ENCODE measurements around the gene PGS1. TPM values are rescaled to one million over a fixed set of nuclear protein-coding genes. Genes with fewer than 3 reads are reported as not detected.
"Not testable (repeated sequence)": the region's sequence is repeated elsewhere in the genome, so short reads cannot be mapped to it uniquely, and the experiment has no call there.

Gene PGS1
- total RNA-seq, 2 donors from 2014 or later = 33.3 to 40.2 TPM

DNA sequence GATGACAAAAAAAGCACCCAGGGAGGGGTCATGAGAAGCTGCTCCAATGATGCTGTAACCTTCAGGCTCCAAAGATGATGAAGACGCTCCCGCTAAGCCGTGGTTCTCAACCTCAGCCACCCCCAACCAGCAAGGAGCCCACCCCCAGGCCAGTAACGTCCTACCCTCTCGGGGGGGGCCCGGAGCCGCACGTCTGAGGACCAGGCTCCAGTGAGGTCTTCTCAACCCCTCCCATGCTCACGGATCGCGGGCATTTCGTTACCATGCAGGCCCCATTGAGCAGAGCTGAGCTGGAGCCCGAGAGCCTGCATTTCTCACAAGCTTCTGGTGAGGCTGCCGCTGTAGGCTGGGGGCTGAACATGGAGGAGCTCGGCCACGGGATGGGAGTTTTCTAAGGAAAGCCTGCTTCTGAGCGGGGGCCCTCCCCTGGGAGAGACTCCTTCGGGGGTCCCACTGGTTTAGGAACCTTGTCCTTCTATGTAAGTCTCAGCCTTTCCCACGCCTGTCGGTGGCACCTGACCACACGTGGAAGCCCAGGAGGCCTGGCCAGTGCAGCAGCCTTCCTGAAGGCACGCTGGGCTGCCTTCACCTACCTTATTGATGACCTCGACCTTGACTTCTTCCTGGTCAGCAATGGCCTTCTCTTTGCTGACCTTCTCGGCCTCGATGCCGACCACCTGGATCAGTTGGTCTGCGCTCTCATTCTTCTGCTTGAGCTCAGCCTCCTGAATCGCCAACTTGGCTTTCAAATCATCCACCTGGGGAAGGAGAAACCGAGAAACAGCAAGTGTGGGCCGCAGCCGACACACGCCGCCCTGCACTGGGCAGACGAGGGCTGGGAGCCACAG lies 82.7 kb downstream of the PGS1 start:
- TF ChIP-seq, protein P1, sequence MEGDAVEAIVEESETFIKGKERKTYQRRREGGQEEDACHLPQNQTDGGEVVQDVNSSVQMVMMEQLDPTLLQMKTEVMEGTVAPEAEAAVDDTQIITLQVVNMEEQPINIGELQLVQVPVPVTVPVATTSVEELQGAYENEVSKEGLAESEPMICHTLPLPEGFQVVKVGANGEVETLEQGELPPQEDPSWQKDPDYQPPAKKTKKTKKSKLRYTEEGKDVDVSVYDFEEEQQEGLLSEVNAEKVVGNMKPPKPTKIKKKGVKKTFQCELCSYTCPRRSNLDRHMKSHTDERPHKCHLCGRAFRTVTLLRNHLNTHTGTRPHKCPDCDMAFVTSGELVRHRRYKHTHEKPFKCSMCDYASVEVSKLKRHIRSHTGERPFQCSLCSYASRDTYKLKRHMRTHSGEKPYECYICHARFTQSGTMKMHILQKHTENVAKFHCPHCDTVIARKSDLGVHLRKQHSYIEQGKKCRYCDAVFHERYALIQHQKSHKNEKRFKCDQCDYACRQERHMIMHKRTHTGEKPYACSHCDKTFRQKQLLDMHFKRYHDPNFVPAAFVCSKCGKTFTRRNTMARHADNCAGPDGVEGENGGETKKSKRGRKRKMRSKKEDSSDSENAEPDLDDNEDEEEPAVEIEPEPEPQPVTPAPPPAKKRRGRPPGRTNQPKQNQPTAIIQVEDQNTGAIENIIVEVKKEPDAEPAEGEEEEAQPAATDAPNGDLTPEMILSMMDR (IDR thresholded peaks at IDR 0.05) = no peak

DNA sequence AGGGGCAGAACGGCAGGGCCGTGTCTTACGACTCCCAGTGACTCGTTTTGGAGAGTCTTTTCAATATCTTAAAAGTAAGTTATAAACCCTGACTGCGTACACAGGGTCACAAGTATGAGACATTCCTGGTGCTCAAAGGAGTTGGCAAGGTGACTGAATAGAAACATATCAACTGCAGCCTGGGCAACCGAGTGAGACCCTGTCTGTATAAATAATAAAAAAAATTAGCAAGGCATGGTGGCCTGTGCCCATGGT lies 83.3 kb downstream of the PGS1 start:
- TF ChIP-seq, protein P1 (IDR thresholded peaks at IDR 0.05) = no peak
- no peaks in the 10 kb centered on the region for H3K4me1 ChIP-seq
- H3K9ac ChIP-seq (ENCODE audit: low read depth in 2 of 2, low read length in 2 of 2) = no peak overlapping the region
- H3K36me3 ChIP-seq = no peaks in the 10 kb centered on the region
- intact Hi-C loops (cut with DNase I) = no loop called here
- DNase-seq = no peak
- H3K27ac ChIP-seq = no peak overlapping the region
- H3K4me3 ChIP-seq = no peak overlapping the region
- H3K9me3 ChIP-seq = no peaks in the 10 kb centered on the region
- H3K27me3 ChIP-seq = no peaks in the 10 kb centered on the region

More for the DNA sequence above, 82.7 kb downstream of the PGS1 start:
- H3K36me3 ChIP-seq = no peaks in the 10 kb centered on the region
- no peaks in the 10 kb centered on the region for H3K9me3 ChIP-seq
- H3K27ac ChIP-seq = no peak overlapping the region
- no peak for DNase-seq
- no peak overlapping the region for H3K9ac ChIP-seq (ENCODE audit: low read depth in 2 of 2, low read length in 2 of 2)
- H3K4me3 ChIP-seq = no peak overlapping the region
- intact Hi-C loops (cut with DNase I) = no loop called here
- no peaks in the 10 kb centered on the region for H3K4me1 ChIP-seq
- H3K27me3 ChIP-seq = no peaks in the 10 kb centered on the region

DNA sequence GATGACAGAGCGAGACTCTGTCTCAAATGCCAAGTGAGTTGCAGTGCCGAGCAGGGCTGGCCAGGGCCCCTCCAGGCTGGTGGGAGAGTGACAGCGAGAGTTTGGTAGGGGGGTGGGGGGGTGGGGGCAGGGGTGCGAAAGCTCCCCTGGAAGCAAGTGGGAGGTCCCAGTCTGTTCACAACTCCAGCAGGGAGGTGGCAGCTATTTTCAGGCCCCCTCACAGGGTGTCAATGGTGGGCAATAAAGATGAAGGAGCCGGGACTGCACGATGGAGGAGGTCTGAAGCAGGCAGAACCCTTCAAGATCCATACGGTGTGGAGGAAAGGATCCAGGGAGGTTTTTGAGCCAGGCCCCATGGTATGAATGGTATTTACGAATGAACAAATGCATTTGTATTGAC lies 83.7 kb downstream of the PGS1 start:
- no peak for DNase-seq
- Histone ChIP-seq H3K4me1 (no peaks in the 10 kb centered on the region), H3K36me3 (no peaks in the 10 kb centered on the region), H3K9me3 (no peaks in the 10 kb centered on the region), H3K27me3 (no peaks in the 10 kb centered on the region), H3K27ac (no peak overlapping the region), H3K9ac (ENCODE audit: low read depth in 2 of 2, low read length in 2 of 2) (no peak overlapping the region), H3K4me3 (no peak overlapping the region)
- intact Hi-C loops (cut with DNase I) = no loop called here
- TF ChIP-seq, protein P1 (IDR thresholded peaks at IDR 0.05) = no peak

DNA sequence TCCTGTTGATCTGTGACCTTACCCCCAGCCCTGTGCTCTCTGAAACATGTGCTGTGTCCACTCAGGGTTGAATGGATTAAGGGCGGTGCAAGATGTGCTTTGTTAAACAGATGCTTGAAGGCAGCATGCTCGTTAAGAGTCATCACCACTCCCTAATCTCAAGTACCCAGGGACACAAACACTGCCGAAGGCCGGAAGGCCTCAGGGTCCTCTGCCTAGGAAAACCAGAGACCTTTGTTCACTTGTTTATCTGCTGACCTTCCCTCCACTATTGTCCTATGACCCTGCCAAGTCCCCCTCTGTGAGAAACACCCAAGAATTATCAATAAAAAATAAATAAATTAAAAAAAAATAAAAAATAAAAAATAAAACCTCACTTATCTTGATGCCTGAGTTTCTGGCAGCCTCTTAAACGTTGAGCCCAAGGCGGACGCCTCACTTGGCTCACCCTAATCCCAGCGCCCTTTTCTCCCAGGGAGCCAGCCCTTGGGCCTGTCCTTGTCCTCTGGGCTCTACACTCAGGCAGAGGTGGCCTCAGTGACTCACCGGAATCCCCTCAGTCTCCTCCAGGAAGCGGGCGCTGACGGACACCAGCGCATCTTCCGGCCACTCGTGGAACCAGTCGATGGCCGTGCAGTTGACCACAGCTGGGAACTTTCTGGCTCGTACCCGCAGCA lies 87.8 kb downstream of the PGS1 start:
- H3K4me1 ChIP-seq; H3K36me3 ChIP-seq; H3K4me3 ChIP-seq; intact Hi-C loops (cut with DNase I); H3K27me3 ChIP-seq; H3K9ac ChIP-seq (ENCODE audit: low read depth in 2 of 2, low read length in 2 of 2); H3K27ac ChIP-seq; DNase-seq; H3K9me3 ChIP-seq: not testable (repeated sequence)

DNA sequence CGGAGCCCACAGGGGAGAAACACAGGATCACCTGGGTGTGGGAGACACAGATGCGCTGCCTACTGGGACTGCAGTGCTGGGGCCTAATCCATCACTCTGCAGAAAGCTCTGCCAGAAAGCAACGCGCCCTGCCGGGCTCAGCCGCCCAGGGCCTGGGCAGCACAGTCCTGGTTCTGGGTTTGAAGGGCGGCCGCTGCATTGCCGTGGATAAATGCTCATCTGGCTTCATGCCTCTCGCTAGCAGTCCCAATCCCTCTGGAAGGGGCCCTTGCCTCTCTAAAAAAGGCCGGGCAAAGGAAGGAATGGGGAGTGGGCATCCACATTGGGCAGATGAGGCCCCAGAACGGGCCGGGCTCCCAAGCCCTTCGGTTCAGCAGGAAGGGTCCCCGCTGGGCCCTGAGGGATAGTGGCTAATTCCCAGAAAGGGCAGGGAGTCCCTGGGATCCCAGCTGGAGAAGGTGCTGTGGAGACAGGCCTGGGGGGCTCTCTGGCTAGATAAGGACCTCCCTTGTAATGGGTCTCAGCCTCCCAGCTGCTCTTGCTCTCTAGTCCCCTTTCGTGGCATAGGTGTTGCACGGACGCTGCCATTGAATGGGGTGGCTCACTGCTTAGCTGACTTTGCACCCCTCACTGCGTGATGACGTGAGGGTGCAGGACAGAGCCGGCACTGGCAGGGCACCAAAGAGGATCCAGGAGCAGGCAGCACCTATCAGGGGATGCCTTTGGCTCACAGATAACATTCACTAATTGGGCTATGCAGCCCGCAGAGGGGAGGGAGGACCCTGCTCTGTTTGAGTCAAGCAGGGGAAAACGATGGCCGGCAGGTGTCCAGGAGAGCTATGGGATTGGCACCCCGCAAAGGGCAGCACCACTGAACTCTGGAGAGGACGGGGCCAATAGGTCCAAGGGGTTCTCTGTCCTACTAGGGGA lies 88.6 kb downstream of the PGS1 start:
- Histone ChIP-seq H3K9me3 (no peaks in the 10 kb centered on the region), H3K9ac (ENCODE audit: low read depth in 2 of 2, low read length in 2 of 2) (no peak overlapping the region), H3K36me3 (no peaks in the 10 kb centered on the region), H3K4me1 (no peaks in the 10 kb centered on the region), H3K27ac (no peak overlapping the region), H3K4me3 (no peak overlapping the region), H3K27me3 (no peaks in the 10 kb centered on the region)
- TF ChIP-seq, protein P1 (IDR thresholded peaks at IDR 0.05) = no peak
- no peak for DNase-seq
- intact Hi-C loops (cut with DNase I) = no loop called here

Measured in colonic mucosa (tissue), 4 donors.